HepG2 (cell line): ENCODE data around the gene CACNA1C. TPM values are rescaled to one million over a fixed set of nuclear protein-coding genes. Genes with fewer than 3 reads are reported as not detected.

Experiments
- ATAC-seq: fragments of 200-7000 bp; cut with Tn5 transposase; 3 replicates; pipeline ENCODE4 v1.9.1; 2020; ENCODE audit warnings: mild to moderate bottlenecking, moderate library complexity
- BruUV-seq: library from RNA; stranded (reverse); fragments of 400-500 nt; replicated peaks from 2 replicates; lab custom pipeline; 2021; lab: Mats Ljungman, UMichigan
- CTCF ChIA-PET: fragments of 300-600 bp; formaldehyde crosslinking; extraction: SDS; loops from one replicate; lab custom pipeline; 2021; ENCODE audit warnings: low total read pairs, inconsistent platforms, low intra/inter-chr PET ratio; lab: Yijun Ruan, JAX
- POLR2A ChIA-PET: fragments of 350-600 bp; sonication (Branson Sonifier 250); formaldehyde crosslinking; loops from one replicate; lab custom pipeline; 2020; ENCODE audit warnings: antibody characterized with exemption, inconsistent platforms; lab: Yijun Ruan, JAX
- DNase-seq: peaks from one replicate; pipeline ENCODE4 v3.0.0-alpha.2; 2015; ENCODE audit warnings: low spot score
- FAIRE-seq: peaks from 3 replicates; lab custom pipeline; 2011; peaks lifted over from hg19 to GRCh38; lab: Jason Lieb, UNC
- H2AFZ ChIP-seq: one replicate; pipeline ENCODE4 v1.6.1; 2011; ENCODE audit warnings: low read length, inconsistent platforms
- H3K27ac ChIP-seq: fragments of 300-600 bp; 3 replicates; pipeline ENCODE4 v1.8.0; 2011; ENCODE audit warnings: mixed run types, mild to moderate bottlenecking, mixed read lengths, low read length, inconsistent platforms; ENCODE audit not compliant: insufficient read depth; ENCODE audit errors: extremely low read length
- H3K27me3 ChIP-seq, 2 experiments: fragments of 200-600 bp in 1 of 2; 2 replicates in 1 of 2; 3 replicates in 1 of 2; pipeline versions ENCODE4 v1.6.0 to v1.8.0; 2011; ENCODE audit warnings: low read length in 2 of 2, mild to moderate bottlenecking in 2 of 2, moderate library complexity in 2 of 2, inconsistent platforms in 1 of 2; ENCODE audit not compliant: insufficient read depth in 2 of 2, control insufficient read depth in 1 of 2
- H3K36me3 ChIP-seq, 2 experiments: fragments of 200-600 bp in 1 of 2; replicated peaks in 1 of 2; 2 replicates in 1 of 2; 3 replicates in 1 of 2; pipeline versions ENCODE4 v1.5.1 to v1.8.0; 2011; ENCODE audit warnings: low read length in 2 of 2, inconsistent platforms in 1 of 2; ENCODE audit not compliant: insufficient read depth in 2 of 2, control insufficient read depth in 1 of 2
- H3K4me1 ChIP-seq: 2 replicates; pipeline ENCODE4 v1.5.1; 2012; ENCODE audit warnings: low read length, inconsistent platforms; ENCODE audit not compliant: insufficient read depth
- H3K4me2 ChIP-seq: 2 replicates; pipeline ENCODE4 v1.6.0; 2011; ENCODE audit warnings: low read depth, low read length, inconsistent platforms
- H3K4me3 ChIP-seq, 3 experiments: fragments of 200-600 bp in 1 of 3; sonication (generic), shearing (Covaris generic) in 1 of 3; replicated peaks in 1 of 3; 2 replicates each; pipeline ENCODE4 v1.5.1; 2011 to 2016; ENCODE audit warnings: low read length in 3 of 3, inconsistent platforms in 2 of 3, low read depth in 2 of 3, mild to moderate bottlenecking in 2 of 3, control low read depth in 1 of 3, mixed read lengths in 1 of 3; ENCODE audit not compliant: insufficient read depth in 1 of 3
- H3K79me2 ChIP-seq: one replicate; pipeline ENCODE4 v1.6.1; 2011; ENCODE audit warnings: low read length, inconsistent platforms; ENCODE audit not compliant: insufficient read depth
- H3K9ac ChIP-seq: 2 replicates; pipeline ENCODE4 v1.6.0; 2011; ENCODE audit warnings: mild to moderate bottlenecking, low read depth, low read length, inconsistent platforms; ENCODE audit not compliant: insufficient read depth
- H3K9me3 ChIP-seq: 2 replicates; pipeline ENCODE4 v1.5.1; 2012; ENCODE audit warnings: mild to moderate bottlenecking, low read length
- H4K20me1 ChIP-seq: 2 replicates; pipeline ENCODE4 v1.6.0; 2011; ENCODE audit warnings: inconsistent platforms, mild to moderate bottlenecking, low read length, moderate library complexity; ENCODE audit not compliant: insufficient read depth
- ATF1 ChIP-seq: IDR thresholded peaks from 2 replicates; pipeline ENCODE4 v1.6.1; 2016; ENCODE audit warnings: mild to moderate bottlenecking, control low read depth
- FOXA3 ChIP-seq: IDR thresholded peaks from 2 replicates; pipeline ENCODE4 v1.6.1; 2016; ENCODE audit warnings: missing genetic modification reagents, missing compliant biosample characterization
- FOXC1 ChIP-seq: sonication (generic); formaldehyde crosslinking; IDR thresholded peaks from 2 replicates; pipeline ENCODE4 v1.8.0; 2022; ENCODE audit warnings: mild to moderate bottlenecking, missing genetic modification reagents, borderline replicate concordance
- FOXP1 ChIP-seq, 2 experiments: fragments of 450-650 bp in 1 of 2; IDR thresholded peaks; 2 replicates each; pipeline ENCODE4 v1.6.1; 2017 to 2018; ENCODE audit warnings: antibody characterized with exemption in 1 of 2
- HCFC1 ChIP-seq: fragments of 150-350 bp; IDR thresholded peaks from 2 replicates; pipeline ENCODE4 v1.6.1; 2014; ENCODE audit warnings: low read depth, low read length
- HDAC6 ChIP-seq: fragments of 200-600 bp; sonication (generic); IDR thresholded peaks from 2 replicates; pipeline ENCODE4 v1.7.0; 2017; ENCODE audit warnings: mild to moderate bottlenecking, antibody characterized with exemption, low read length, low read depth
- HNRNPUL1 ChIP-seq: fragments of 200-400 bp; formaldehyde crosslinking; IDR thresholded peaks from 2 replicates; pipeline ENCODE4 v1.6.1; 2017; ENCODE audit warnings: low read depth, mild to moderate bottlenecking, low read length, moderate library complexity
- TEAD3 ChIP-seq: optimal IDR thresholded peaks from 2 replicates; pipeline ENCODE3; 2016; ENCODE audit warnings: borderline replicate concordance
- THYN1 ChIP-seq: sonication (generic); formaldehyde crosslinking; IDR thresholded peaks from 2 replicates; pipeline ENCODE4 v1.8.1; 2023; ENCODE audit warnings: low read depth, mild to moderate bottlenecking, moderate library complexity, missing genetic modification reagents, borderline replicate concordance
- ZMYM3 ChIP-seq: sonication (generic); formaldehyde crosslinking; IDR thresholded peaks from 2 replicates; pipeline ENCODE4 v1.5.1; 2020; ENCODE audit warnings: mild to moderate bottlenecking, missing genetic modification reagents
- ZNF879 ChIP-seq: sonication (generic); formaldehyde crosslinking; IDR thresholded peaks from 2 replicates; pipeline ENCODE4 v1.8.1; 2023; ENCODE audit warnings: missing genetic modification reagents
- WGBS: methylation state at CpG from one replicate; pipeline ENCODE4 v1.1.6; 2017; ENCODE audit warnings: low lambda C conversion rate; 5-methylcytosine and 5-hydroxymethylcytosine counted together
- in situ Hi-C: cut with HindIII; loops from 2 replicates; pipeline ENCODE4 v1.10.0; 2017; ENCODE audit warnings: low pct_unique_long_range_greater_than_20kb; ENCODE audit not compliant: extremely low pct_ligation_motif_present
- intact Hi-C: fragments of 100-400 bp; cut with micrococcal nuclease; formaldehyde crosslinking; loops from one replicate; pipeline ENCODE4 v1.10.0; 2022; ENCODE audit not compliant: unreplicated experiment
- polyA plus RNA-seq, 8 experiments: library from polyadenylated mRNA; depleted of rRNA in 3 of 8; stranded (reverse) in 7 of 8; unstranded in 1 of 8; fragments of >200 nt; fragmentation: Illumina TruSeq in 4 of 8; extraction: Trizol in 4 of 8; gene quantifications; 2 replicates each; pipeline versions ENCODE4 v1.2.1 to v1.2.3, GENCODE V29; 2011 to 2016; ENCODE audit warnings: low read depth in 4 of 8, missing spikeins in 1 of 8, mixed read lengths in 1 of 8; ENCODE audit not compliant: insufficient read depth in 1 of 8
- total RNA-seq, 5 experiments: library from RNA; depleted of rRNA; stranded (reverse); fragments of >200 nt; fragmentation: Illumina TruSeq; extraction: Trizol; gene quantifications; 2 replicates each; pipeline ENCODE4 v1.2.3, GENCODE V29; 2016; ENCODE audit warnings: low read depth in 1 of 5
- TF ChIP-seq, protein P1 (sequence below): sonication (generic); formaldehyde crosslinking; IDR thresholded peaks from 2 replicates; pipeline ENCODE4 v1.8.0; 2023; ENCODE audit warnings: mild to moderate bottlenecking, missing genetic modification reagents
- TF ChIP-seq, protein P2 (sequence below): sonication (generic); formaldehyde crosslinking; IDR thresholded peaks from 2 replicates; pipeline ENCODE4 v1.4.0; 2020; ENCODE audit warnings: mild to moderate bottlenecking, missing genetic modification reagents
- TF ChIP-seq, protein P3 (sequence below): sonication (generic); formaldehyde crosslinking; IDR thresholded peaks from 2 replicates; pipeline ENCODE4 v1.4.0; 2020; ENCODE audit warnings: missing genetic modification reagents
- TF ChIP-seq, protein P4 (sequence below): sonication (generic); formaldehyde crosslinking; IDR thresholded peaks from 2 replicates; pipeline ENCODE4 v1.5.0; 2020; ENCODE audit warnings: mild to moderate bottlenecking, missing genetic modification reagents

Gene CACNA1C
- total and polyA plus RNA-seq, 2 of the 13 experiments (the other 11 are each of a cell fraction or from before 2014, with no cell fraction given) = not detected

DNA sequence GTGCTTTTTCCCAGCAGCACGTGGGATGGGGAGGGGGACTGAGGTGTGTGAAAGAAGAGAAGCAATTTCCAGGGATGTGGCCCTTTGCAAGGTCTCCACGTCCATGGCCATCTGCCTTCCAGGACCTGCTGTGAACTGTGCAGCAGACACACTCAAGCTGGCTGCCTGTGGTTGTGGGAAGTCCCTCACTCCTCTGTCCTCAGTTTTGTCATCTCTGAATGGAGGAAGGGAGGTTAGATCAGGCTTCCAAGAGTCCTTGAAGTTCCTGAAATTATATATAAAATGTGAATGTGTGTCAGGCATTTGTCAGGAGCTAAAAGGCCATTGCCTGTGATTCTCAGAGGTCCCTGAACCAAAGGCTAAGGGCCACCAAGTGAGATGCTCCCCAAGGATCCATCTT lies 328.2 kb downstream of the CACNA1C start:
- H3K4me3 ChIP-seq = no peak overlapping the region
- H3K9ac ChIP-seq = no peak overlapping the region
- ChIA-PET CTCF (no interaction called here), POLR2A (no interaction called here)
- H3K27me3 ChIP-seq = peaks cover 3 to 42% of the 10 kb centered on the region in 2 experiments
- ATAC-seq (no peak), FAIRE-seq (no peak), DNase-seq (no peak)
- no peak overlapping the region for H3K4me2 ChIP-seq
- no peak overlapping the region for H3K27ac ChIP-seq
- no peaks in the 10 kb centered on the region for H4K20me1 ChIP-seq
- no peaks in the 10 kb centered on the region for H3K79me2 ChIP-seq
- no peak overlapping the region for H2AFZ ChIP-seq
- in situ Hi-C loops = no loop called here
- intact Hi-C loops = no loop called here
- H3K9me3 ChIP-seq = no peaks in the 10 kb centered on the region
- H3K36me3 ChIP-seq = no peaks in the 10 kb centered on the region
- BruUV-seq = no TSS peak
- 0% methylated on average over 2 of the region's 2 CpGs for WGBS
- 0 out of 2 replicates have a peak, but pooled peaks cover 7% of the 10 kb centered on the region for H3K4me1 ChIP-seq
- TF ChIP-seq, protein P1, sequence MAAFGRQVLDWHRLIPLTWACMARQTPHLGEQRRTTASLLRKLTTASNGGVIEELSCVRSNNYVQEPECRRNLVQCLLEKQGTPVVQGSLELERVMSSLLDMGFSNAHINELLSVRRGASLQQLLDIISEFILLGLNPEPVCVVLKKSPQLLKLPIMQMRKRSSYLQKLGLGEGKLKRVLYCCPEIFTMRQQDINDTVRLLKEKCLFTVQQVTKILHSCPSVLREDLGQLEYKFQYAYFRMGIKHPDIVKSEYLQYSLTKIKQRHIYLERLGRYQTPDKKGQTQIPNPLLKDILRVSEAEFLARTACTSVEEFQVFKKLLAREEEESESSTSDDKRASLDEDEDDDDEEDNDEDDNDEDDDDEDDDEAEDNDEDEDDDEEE (CRISPR knock-in tag) = no peak
- TF ChIP-seq FOXC1 (CRISPR knock-in tag) = no peak
- no peak for TF ChIP-seq ZMYM3 (CRISPR knock-in tag)
- no peak for TF ChIP-seq FOXA3 (CRISPR knock-in tag)
- TF ChIP-seq TEAD3 (CRISPR knock-in tag) = no peak
- TF ChIP-seq, protein P2, sequence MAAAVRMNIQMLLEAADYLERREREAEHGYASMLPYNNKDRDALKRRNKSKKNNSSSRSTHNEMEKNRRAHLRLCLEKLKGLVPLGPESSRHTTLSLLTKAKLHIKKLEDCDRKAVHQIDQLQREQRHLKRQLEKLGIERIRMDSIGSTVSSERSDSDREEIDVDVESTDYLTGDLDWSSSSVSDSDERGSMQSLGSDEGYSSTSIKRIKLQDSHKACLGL (CRISPR knock-in tag) = no peak
- no peak for TF ChIP-seq ATF1
- TF ChIP-seq, protein P3, sequence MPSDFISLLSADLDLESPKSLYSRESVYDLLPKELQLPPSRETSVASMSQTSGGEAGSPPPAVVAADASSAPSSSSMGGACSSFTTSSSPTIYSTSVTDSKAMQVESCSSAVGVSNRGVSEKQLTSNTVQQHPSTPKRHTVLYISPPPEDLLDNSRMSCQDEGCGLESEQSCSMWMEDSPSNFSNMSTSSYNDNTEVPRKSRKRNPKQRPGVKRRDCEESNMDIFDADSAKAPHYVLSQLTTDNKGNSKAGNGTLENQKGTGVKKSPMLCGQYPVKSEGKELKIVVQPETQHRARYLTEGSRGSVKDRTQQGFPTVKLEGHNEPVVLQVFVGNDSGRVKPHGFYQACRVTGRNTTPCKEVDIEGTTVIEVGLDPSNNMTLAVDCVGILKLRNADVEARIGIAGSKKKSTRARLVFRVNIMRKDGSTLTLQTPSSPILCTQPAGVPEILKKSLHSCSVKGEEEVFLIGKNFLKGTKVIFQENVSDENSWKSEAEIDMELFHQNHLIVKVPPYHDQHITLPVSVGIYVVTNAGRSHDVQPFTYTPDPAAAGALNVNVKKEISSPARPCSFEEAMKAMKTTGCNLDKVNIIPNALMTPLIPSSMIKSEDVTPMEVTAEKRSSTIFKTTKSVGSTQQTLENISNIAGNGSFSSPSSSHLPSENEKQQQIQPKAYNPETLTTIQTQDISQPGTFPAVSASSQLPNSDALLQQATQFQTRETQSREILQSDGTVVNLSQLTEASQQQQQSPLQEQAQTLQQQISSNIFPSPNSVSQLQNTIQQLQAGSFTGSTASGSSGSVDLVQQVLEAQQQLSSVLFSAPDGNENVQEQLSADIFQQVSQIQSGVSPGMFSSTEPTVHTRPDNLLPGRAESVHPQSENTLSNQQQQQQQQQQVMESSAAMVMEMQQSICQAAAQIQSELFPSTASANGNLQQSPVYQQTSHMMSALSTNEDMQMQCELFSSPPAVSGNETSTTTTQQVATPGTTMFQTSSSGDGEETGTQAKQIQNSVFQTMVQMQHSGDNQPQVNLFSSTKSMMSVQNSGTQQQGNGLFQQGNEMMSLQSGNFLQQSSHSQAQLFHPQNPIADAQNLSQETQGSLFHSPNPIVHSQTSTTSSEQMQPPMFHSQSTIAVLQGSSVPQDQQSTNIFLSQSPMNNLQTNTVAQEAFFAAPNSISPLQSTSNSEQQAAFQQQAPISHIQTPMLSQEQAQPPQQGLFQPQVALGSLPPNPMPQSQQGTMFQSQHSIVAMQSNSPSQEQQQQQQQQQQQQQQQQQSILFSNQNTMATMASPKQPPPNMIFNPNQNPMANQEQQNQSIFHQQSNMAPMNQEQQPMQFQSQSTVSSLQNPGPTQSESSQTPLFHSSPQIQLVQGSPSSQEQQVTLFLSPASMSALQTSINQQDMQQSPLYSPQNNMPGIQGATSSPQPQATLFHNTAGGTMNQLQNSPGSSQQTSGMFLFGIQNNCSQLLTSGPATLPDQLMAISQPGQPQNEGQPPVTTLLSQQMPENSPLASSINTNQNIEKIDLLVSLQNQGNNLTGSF (CRISPR knock-in tag) = no peak
- no peak for TF ChIP-seq THYN1 (CRISPR knock-in tag)
- TF ChIP-seq, protein P4, sequence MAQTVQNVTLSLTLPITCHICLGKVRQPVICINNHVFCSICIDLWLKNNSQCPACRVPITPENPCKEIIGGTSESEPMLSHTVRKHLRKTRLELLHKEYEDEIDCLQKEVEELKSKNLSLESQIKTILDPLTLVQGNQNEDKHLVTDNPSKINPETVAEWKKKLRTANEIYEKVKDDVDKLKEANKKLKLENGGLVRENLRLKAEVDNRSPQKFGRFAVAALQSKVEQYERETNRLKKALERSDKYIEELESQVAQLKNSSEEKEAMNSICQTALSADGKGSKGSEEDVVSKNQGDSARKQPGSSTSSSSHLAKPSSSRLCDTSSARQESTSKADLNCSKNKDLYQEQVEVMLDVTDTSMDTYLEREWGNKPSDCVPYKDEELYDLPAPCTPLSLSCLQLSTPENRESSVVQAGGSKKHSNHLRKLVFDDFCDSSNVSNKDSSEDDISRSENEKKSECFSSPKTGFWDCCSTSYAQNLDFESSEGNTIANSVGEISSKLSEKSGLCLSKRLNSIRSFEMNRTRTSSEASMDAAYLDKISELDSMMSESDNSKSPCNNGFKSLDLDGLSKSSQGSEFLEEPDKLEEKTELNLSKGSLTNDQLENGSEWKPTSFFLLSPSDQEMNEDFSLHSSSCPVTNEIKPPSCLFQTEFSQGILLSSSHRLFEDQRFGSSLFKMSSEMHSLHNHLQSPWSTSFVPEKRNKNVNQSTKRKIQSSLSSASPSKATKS (CRISPR knock-in tag) = no peak
- no peak for TF ChIP-seq ZNF879 (CRISPR knock-in tag)
- no peak for TF ChIP-seq HDAC6
- no peak for TF ChIP-seq HCFC1
- no peak for TF ChIP-seq HNRNPUL1
- no peak for TF ChIP-seq FOXP1 (IDR thresholded peaks at IDR 0.05)
- TF ChIP-seq FOXP1 (CRISPR knock-in tag; IDR thresholded peaks at IDR 0.05) = no peak
